Stimulated activated effector memory CD8-positive, alpha-beta T cell treated with anti-CD3 and anti-CD28 coated beads, Interleukin-12 subunit alpha, Interleukin-12 subunit beta, amount 100 ng/mL, for 72 hours (primary cell): ENCODE results near the gene RBKS.
"Not testable (repeated sequence)": the region's sequence is repeated elsewhere in the genome, so short reads cannot be mapped to it uniquely, and the experiment has no call there.

Experiments
- ATAC-seq: fragments of 150-1000 bp; cut with Tn5 transposase; 2 replicates; pipeline ENCODE4 v1.10.0; 2021
- DNase-seq, 2 donors: peaks; one replicate each; pipeline ENCODE4 v3.0.0; 2021 to 2022; ENCODE audit warnings: low spot score in 2 of 2
- H3K27ac Mint-ChIP-seq: one replicate; pipeline ENCODE4 v1.8.0; 2022; ENCODE audit warnings: mild to moderate bottlenecking, mixed read lengths
- H3K36me3 Mint-ChIP-seq: one replicate; pipeline ENCODE4 v1.8.0; 2022; ENCODE audit warnings: mild to moderate bottlenecking, mixed read lengths
- H3K4me1 Mint-ChIP-seq: one replicate; pipeline ENCODE4 v1.8.0; 2022; ENCODE audit warnings: mixed read lengths
- H3K4me3 Mint-ChIP-seq: one replicate; pipeline ENCODE4 v1.8.0; 2022; ENCODE audit warnings: mild to moderate bottlenecking, mixed read lengths
- H3K9me3 Mint-ChIP-seq: one replicate; pipeline ENCODE4 v1.8.0; 2022; ENCODE audit warnings: mixed read lengths

Gene RBKS

DNA sequence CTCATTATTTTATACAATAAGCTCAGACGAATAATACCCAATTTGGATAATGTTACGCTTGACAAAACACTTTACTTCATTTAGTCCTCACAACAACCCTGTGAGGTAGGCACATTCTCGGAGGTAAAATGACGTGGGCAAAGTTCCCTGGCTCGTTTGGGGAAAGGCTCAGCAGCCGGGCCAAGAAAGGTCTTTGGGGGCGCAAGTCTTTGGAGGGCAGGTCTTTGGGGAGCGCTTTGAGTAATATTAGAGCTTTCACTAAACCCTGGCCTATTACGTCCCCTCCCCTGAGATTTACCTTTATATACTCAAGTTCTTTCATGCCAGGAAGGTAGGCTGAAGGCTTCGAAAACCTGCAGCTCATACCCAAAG, 427 bp downstream of the RBKS start:
- Mint-ChIP-seq H3K9me3 (no peaks in the 10 kb centered on the region), H3K4me1 (peaks cover 70% of the 10 kb centered on the region), H3K27ac (peak overlapping the region; percentile 100), H3K36me3 (peaks cover 48% of the 10 kb centered on the region), H3K4me3 (peak overlapping the region; percentile 98)
- ATAC-seq (no peak), DNase-seq (no peak)

GRCh38 chr2:27888790-27889189, 1.4 kb downstream of the RBKS start:
- DNase-seq (no peak), ATAC-seq (no peak)
- peaks cover 60% of the 10 kb centered on the region for H3K4me1 Mint-ChIP-seq
- peak overlapping the region; percentile 98 for H3K4me3 Mint-ChIP-seq
- H3K9me3 Mint-ChIP-seq, result no peaks in the 10 kb centered on the region
- no peak overlapping the region for H3K27ac Mint-ChIP-seq
- H3K36me3 Mint-ChIP-seq, result peaks cover 38% of the 10 kb centered on the region

DNA sequence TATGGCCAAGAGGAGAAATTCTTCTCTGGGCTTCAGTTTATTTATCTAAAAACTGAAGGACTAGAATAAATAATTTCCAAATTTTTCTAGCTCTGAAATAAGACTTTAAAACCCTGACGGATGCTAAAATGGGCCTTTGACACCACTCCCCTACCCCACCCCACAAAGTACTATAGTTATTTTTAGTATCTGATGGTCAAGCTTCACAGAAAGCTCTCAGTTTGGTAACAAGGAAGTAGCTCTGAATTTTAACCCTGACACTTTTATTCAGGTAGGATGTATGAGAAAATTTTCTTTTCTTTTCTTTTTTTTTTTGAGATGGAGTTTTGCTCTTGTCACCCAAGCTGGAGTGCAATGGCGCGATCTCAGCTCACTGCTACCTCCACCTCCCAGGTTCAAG, 2.4 kb downstream of the RBKS start:
- DNase-seq, result no peak
- Mint-ChIP-seq H3K36me3 (peaks cover 34% of the 10 kb centered on the region), H3K4me3 (peak overlapping the region; percentile 98), H3K4me1 (peaks cover 53% of the 10 kb centered on the region), H3K27ac (no peak overlapping the region), H3K9me3 (no peaks in the 10 kb centered on the region)
- no peak for ATAC-seq

GRCh38 chr2:27887111-27887510, 3.1 kb downstream of the RBKS start:
- DNase-seq (no peak), ATAC-seq (no peak)
- Mint-ChIP-seq H3K4me3 (peak overlapping the region; percentile 19), H3K9me3 (no peaks in the 10 kb centered on the region), H3K27ac (no peak overlapping the region), H3K36me3 (peaks cover 31% of the 10 kb centered on the region), H3K4me1 (peaks cover 46% of the 10 kb centered on the region)

DNA sequence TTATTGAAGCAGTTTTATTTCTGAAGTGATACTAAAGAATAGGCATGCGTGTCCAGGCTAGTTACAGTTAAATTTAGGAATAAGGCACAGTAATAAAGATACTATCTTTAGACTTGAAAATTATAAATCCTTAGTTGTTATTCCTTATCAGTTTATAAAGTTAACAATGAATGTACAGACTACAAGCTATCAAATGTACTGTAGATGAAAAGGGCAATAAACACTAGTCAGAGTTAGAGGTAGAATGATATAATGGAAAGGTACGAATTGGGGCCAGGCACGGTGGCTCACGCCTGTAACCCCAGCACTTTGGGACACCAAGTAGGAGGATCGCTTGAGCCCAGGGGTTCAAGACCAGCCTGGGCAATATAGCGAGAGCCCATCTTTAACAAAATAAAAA, 3.9 kb downstream of the RBKS start:
- no peak for DNase-seq
- Mint-ChIP-seq H3K4me1 (peaks cover 38% of the 10 kb centered on the region), H3K9me3 (no peaks in the 10 kb centered on the region), H3K36me3 (peaks cover 25% of the 10 kb centered on the region), H3K27ac (no peak overlapping the region), H3K4me3 (no peak overlapping the region)
- no peak for ATAC-seq

DNA sequence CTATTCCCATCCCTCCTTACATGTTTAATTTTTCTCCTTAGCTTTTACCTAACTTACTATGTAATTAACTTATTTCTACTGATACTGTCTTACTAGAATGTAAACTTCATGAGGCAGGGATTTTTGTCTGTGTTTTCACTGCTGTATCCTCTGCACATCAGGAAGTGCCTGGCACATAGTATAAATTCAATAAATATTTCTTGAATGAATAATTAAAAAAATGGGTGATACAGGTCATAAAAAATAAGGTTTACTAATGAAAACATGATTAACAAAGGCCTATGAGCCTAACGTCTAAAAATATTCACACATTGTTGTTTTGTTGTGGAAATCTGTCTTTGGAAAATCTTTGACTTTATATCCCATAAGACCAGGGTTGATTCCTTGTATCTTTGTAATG, 4.5 kb downstream of the RBKS start:
- no peak overlapping the region for H3K27ac Mint-ChIP-seq
- H3K36me3 Mint-ChIP-seq, result peaks cover 18% of the 10 kb centered on the region
- no peaks in the 10 kb centered on the region for H3K9me3 Mint-ChIP-seq
- DNase-seq, result no peak
- peaks cover 33% of the 10 kb centered on the region for H3K4me1 Mint-ChIP-seq
- H3K4me3 Mint-ChIP-seq, result no peak overlapping the region
- no peak for ATAC-seq

- Mint-ChIP-seq H3K4me3 (no peak overlapping the region), H3K27ac (no peak overlapping the region), H3K36me3 (peaks cover 14% of the 10 kb centered on the region), H3K4me1 (peaks cover 30% of the 10 kb centered on the region), H3K9me3 (peaks cover 3% of the 10 kb centered on the region)
- no peak for ATAC-seq
- DNase-seq, result no peak
These were observed 5.0 kb downstream of the RBKS start for GRCh38 chr2:27885234-27885633.

DNA sequence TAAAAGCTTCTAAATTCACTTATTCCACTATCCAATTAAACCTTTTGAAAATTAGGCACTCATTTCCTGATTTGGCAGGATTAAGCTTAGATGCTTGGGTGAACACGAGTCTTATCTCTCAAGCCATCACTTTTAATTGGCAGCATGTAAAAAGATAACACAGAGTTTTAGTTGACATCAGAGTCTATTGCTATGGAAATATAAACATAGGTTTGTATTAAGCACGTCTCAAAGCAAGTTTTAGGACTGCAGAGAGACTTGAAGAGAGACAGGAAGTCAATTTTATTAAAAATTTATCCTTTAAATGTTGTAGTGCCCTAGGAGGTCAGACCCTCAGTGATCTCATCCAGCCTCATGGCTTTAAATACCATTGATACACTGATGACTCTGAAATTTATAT, 5.6 kb downstream of the RBKS start:
- Mint-ChIP-seq H3K4me3 (no peak overlapping the region), H3K4me1 (peaks cover 24% of the 10 kb centered on the region), H3K9me3 (peaks cover 3% of the 10 kb centered on the region), H3K36me3 (peaks cover 8% of the 10 kb centered on the region), H3K27ac (no peak overlapping the region)
- no peak for ATAC-seq
- DNase-seq, result no peak

DNA sequence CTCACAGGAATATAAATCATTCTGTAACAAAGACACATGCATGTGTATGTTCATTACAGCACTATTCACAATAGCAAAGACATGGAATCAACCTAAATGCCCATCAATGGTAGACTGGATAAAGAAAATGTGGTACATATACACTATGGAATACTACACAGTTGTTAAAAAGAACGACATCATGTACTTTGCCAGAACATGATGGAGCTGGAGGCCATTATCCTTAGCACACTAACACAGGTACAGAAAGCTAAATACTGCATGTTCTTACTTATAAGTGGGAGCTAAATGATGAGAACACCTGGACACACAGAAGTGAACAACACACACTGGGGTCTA, 7.6 kb downstream of the RBKS start:
- not testable (repeated sequence) for H3K36me3 Mint-ChIP-seq, H3K4me3 Mint-ChIP-seq, ATAC-seq

DNA sequence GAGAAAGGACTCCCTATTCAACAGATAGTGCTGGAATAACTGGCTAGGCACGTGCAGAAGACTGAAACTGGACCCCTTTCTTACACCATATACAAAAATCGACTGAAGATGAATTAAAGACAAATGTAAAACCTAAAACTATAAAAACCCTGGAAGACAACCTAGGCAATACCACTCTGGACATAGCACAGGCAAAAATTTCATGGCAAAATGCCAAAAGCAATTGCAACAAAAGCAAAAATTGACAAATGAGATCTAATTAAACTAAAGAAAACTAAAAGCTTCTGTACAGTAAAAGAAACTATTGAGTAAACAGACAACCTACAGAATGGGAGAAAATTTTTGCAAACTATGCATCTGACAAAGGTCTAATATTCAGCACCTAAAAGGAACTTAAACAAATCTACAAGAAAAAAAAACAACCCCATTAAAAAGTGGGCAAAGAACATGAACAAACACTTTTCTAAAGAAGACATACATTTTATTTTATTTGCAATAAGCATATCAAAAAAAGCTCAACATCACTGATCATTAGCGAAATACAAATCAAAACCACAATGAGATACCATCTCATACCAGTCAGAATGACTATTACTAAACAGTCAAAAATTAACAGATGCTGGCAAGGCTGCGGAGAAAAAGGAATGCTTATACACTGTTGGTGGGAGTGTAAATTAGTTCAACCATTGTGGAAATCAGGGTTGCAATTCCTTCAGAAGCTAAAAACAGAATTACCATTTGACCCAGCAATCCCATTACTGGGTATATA, 8.2 kb downstream of the RBKS start:
- DNase-seq, H3K4me1 Mint-ChIP-seq, ATAC-seq, H3K27ac Mint-ChIP-seq, H3K4me3 Mint-ChIP-seq, H3K9me3 Mint-ChIP-seq, H3K36me3 Mint-ChIP-seq: not testable (repeated sequence)

More for the DNA sequence above, 7.6 kb downstream of the RBKS start:
- not testable (repeated sequence) for H3K27ac Mint-ChIP-seq, H3K9me3 Mint-ChIP-seq, DNase-seq, H3K4me1 Mint-ChIP-seq

DNA sequence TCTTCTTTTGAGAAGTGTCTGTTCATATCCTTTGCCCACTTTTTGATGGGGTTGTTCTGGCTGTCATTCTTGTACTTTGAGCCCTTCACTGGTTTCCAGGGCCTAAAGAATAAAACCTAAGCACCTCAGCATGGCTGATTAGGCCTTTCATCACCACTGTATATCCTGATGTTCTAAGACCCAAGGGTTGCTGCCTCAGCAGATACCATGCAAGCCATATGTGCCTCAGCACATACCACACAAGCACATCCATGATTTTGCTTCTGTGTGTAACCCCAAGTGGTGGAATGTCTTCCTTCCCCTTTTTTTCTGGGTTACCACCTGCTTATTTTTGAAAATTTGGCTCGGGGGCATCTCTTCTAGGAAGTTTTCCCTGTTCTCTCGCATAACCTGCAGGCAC, 11.4 kb downstream of the RBKS start:
- Mint-ChIP-seq H3K27ac (no peak overlapping the region), H3K4me3 (no peak overlapping the region), H3K36me3 (no peaks in the 10 kb centered on the region), H3K9me3 (peaks cover 7% of the 10 kb centered on the region), H3K4me1 (no peaks in the 10 kb centered on the region)
- no peak for DNase-seq
- ATAC-seq, result no peak

- Mint-ChIP-seq H3K27ac (peak overlapping the region; percentile 26), H3K4me3 (no peak overlapping the region), H3K9me3 (peaks cover 4% of the 10 kb centered on the region), H3K36me3 (peaks cover 2% of the 10 kb centered on the region), H3K4me1 (no peaks in the 10 kb centered on the region)
- ATAC-seq (no peak), DNase-seq (no peak)
These were observed 14.9 kb downstream of the RBKS start for GRCh38 chr2:27875089-27875881.

- no peak for ATAC-seq
- Mint-ChIP-seq H3K27ac (no peak overlapping the region), H3K4me3 (no peak overlapping the region), H3K9me3 (peaks cover 4% of the 10 kb centered on the region), H3K36me3 (peaks cover 7% of the 10 kb centered on the region), H3K4me1 (no peaks in the 10 kb centered on the region)
- no peak for DNase-seq
These were observed 17.1 kb downstream of the RBKS start for GRCh38 chr2:27873091-27873490.

- Mint-ChIP-seq H3K4me1 (no peaks in the 10 kb centered on the region), H3K27ac (no peak overlapping the region), H3K9me3 (peaks cover 4% of the 10 kb centered on the region), H3K36me3 (peaks cover 7% of the 10 kb centered on the region), H3K4me3 (no peak overlapping the region)
- no peak for DNase-seq
- ATAC-seq, result no peak
These were observed 18.4 kb downstream of the RBKS start for GRCh38 chr2:27871802-27872201.

DNA sequence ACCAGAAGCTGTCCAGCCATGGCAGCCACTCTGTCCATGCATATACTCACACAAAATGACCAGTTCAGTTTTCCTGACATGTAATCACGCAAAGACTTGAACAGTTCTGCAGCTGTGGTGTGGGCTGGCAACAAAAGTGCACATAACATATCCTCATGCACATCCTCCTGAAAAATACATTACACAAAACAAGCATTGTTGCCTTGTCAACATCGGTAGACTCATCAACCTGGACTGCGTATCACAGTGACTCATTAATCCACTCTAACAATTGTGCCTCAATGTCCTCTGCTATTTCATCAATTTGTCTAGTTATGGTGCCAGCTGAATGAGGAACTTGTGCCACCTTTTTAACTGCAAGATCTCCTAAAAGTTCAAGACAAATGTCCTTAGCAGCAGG, 19.5 kb downstream of the RBKS start:
- H3K4me3 Mint-ChIP-seq, result no peak overlapping the region
- H3K9me3 Mint-ChIP-seq, result peaks cover 2% of the 10 kb centered on the region
- H3K27ac Mint-ChIP-seq, result no peak overlapping the region
- ATAC-seq (no peak), DNase-seq (no peak)
- no peaks in the 10 kb centered on the region for H3K4me1 Mint-ChIP-seq
- H3K36me3 Mint-ChIP-seq, result peaks cover 7% of the 10 kb centered on the region

DNA sequence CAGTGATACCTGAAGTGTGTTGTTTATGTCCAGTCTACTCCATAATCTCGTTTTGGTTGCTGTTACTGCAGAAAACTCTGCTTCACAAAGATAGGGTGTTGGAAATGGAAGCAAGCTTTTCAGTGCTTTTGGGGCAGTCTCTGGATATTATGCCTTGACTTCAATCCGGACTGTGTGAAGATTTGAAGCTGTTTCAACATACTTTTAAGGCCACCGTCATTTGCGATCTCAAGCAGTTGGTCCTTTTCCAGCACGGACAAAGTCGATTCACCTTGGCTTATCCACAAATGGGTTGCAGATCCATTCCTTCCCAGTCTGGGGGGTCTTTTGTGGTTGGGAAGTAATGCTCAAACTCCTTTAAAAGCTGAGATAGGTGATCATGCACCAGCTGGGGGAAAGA, 20.4 kb downstream of the RBKS start:
- no peak for DNase-seq
- ATAC-seq, result no peak
- peaks cover 7% of the 10 kb centered on the region for H3K36me3 Mint-ChIP-seq
- no peak overlapping the region for H3K27ac Mint-ChIP-seq
- no peaks in the 10 kb centered on the region for H3K4me1 Mint-ChIP-seq
- H3K4me3 Mint-ChIP-seq, result no peak overlapping the region
- H3K9me3 Mint-ChIP-seq, result no peaks in the 10 kb centered on the region
